ENCODE measurements around the gene GLRX. TPM values are rescaled to one million over a fixed set of nuclear protein-coding genes. Genes with fewer than 3 reads are reported as not detected.

GLRX gene
- total and polyA plus RNA-seq, 2 of the 13 experiments (the other 11 are each of a cell fraction or from before 2014, with no cell fraction given): 63.8 to 499 TPM

GRCh38 chr5:95858661-95859595 lies 36.4 kb upstream of the GLRX start (continued):
- TF ChIP-seq POGK (CRISPR knock-in tag; conservative IDR thresholded peaks at IDR 0.05) (peak; percentile 85; the same call in 1 of the 2 replicates), MLXIP (CRISPR knock-in tag; IDR thresholded peaks at IDR 0.05; ENCODE audit: borderline replicate concordance) (no peak), ZNF256 (CRISPR knock-in tag; conservative IDR thresholded peaks at IDR 0.05) (peak; percentile 47; the same call in 1 of the 2 replicates), NCOA1 (CRISPR knock-in tag; IDR thresholded peaks at IDR 0.05) (peak; percentile 78; the same call in 1 of the 2 replicates), ZKSCAN1 (IDR thresholded peaks at IDR 0.05; ENCODE audit: low read length) (peak; percentile 50; the same call in 1 of the 2 replicates), KDM4B (CRISPR knock-in tag; IDR thresholded peaks at IDR 0.05) (peak; percentile 86; the same call in 1 of the 2 replicates), ZNF564 (CRISPR knock-in tag; IDR thresholded peaks at IDR 0.05) (peak; percentile 39; the same call in 1 of the 2 replicates), SSRP1 (CRISPR knock-in tag; IDR thresholded peaks at IDR 0.05) (0 out of 2 replicates have a peak, but pooled peaks have one; percentile 29), ZNF670 (CRISPR knock-in tag; IDR thresholded peaks at IDR 0.05; ENCODE audit: borderline replicate concordance) (no peak), SKIL (CRISPR knock-in tag; IDR thresholded peaks at IDR 0.05; ENCODE audit: borderline replicate concordance) (0 out of 2 replicates have a peak, but pooled peaks have one; percentile 21), ZNF407 (CRISPR knock-in tag; IDR thresholded peaks at IDR 0.05; ENCODE audit: not compliant biosample characterization) (peak; percentile 61), ZFY (CRISPR knock-in tag; IDR thresholded peaks at IDR 0.05) (peak; percentile 66; the same call in 1 of the 2 replicates)

All from HepG2 (cell line).